Small intestine (tissue), 4 donors: ENCODE measurements around the gene TMEM225B. TPM values are rescaled to one million over a fixed set of nuclear protein-coding genes. Genes with fewer than 3 reads are reported as not detected.

Experiments used
- polyA plus RNA-seq, 4 donors: library from polyadenylated mRNA; stranded (reverse) in 3 of 4; unstranded in 1 of 4; fragments of 200-250 nt in 3 of 4; fragments of 120-200 nt in 1 of 4; gene quantifications; one replicate each; pipeline versions ENCODE4 v1.2.1 to v1.2.3, GENCODE V29; 2013
- donor health status: healthy with polysubstance abuse.
- donor health status: Bipolar disorder and iron deficiency.
- donor health status: healthy.

Gene TMEM225B
- polyA plus RNA-seq, 4 donors = 0.45 to 0.93 TPM; not detected in 2

Other genes with a start within 250 kb of the TMEM225B start
- 100 to 1,000 TPM in 3 of 4 donors, 10 to 100 TPM in 1; 77.9 to 358 (median 316) TPM for gene ARPC1B, start 223.5 kb upstream of the TMEM225B start, polyA plus RNA-seq
- gene PDAP1, start 189.7 kb upstream of the TMEM225B start, polyA plus RNA-seq = 100 to 1,000 TPM in 3 of 4 donors, 10 to 100 TPM in 1; 94.7 to 212 (median 110) TPM
- 100 to 1,000 TPM in 3 of 4 donors, 10 to 100 TPM in 1; 71.9 to 166 (median 132) TPM for gene BUD31, start 189.3 kb upstream of the TMEM225B start, polyA plus RNA-seq
- 1 to 10 TPM; 2.7 to 4.8 (median 3.9) TPM for gene PTCD1, start 159.5 kb upstream of the TMEM225B start, polyA plus RNA-seq
- 10 to 100 TPM; 24.4 to 28.3 (median 26.4) TPM for gene CPSF4, start 159.3 kb upstream of the TMEM225B start, polyA plus RNA-seq
- gene ATP5MF, start 132.1 kb upstream of the TMEM225B start, polyA plus RNA-seq = 1,000 to 10,000 TPM in 3 of 4 donors, 100 to 1,000 TPM in 1; 363 to 3,068 (median 1,492) TPM
- 10 to 100 TPM in 3 of 4 donors, 1 to 10 TPM in 1; 9.7 to 48.1 (median 18.6) TPM for gene ZNF789, start 125.4 kb upstream of the TMEM225B start, polyA plus RNA-seq
- 10 to 100 TPM; 17.4 to 30.0 (median 23.6) TPM for gene ZNF394, start 98.0 kb upstream of the TMEM225B start, polyA plus RNA-seq
- 1 to 10 TPM; 3.8 to 7.9 (median 4.4) TPM for gene ZKSCAN5, start 93.6 kb upstream of the TMEM225B start, polyA plus RNA-seq
- gene FAM200A, start 46.2 kb upstream of the TMEM225B start, polyA plus RNA-seq = 10 to 100 TPM in 1 of 4 donors, 1 to 10 TPM in 3; 2.2 to 10.6 (median 3.9) TPM
- 10 to 100 TPM; 33.7 to 73.7 (median 52.5) TPM for gene ZNF655, start 39.6 kb upstream of the TMEM225B start, polyA plus RNA-seq
- gene ZSCAN25, start 18.7 kb downstream of the TMEM225B start, polyA plus RNA-seq = 10 to 100 TPM in 1 of 4 donors, 1 to 10 TPM in 3; 4.5 to 14.4 (median 5.1) TPM
- 1,000 to 10,000 TPM in 1 of 4 donors, 100 to 1,000 TPM in 2, 10 to 100 TPM in 1; 63.7 to 1,093 (median 419) TPM for gene CYP3A5, start 81.7 kb downstream of the TMEM225B start, polyA plus RNA-seq
- gene CYP3A7, start 136.9 kb downstream of the TMEM225B start, polyA plus RNA-seq = 1 to 10 TPM in 3 of 4 donors, under 1 TPM in 1; 0.45 to 2.9 (median 1.3) TPM
- gene CYP3A4, start 185.9 kb downstream of the TMEM225B start, polyA plus RNA-seq = 100 to 1,000 TPM in 2 of 4 donors, 10 to 100 TPM in 2; 10.4 to 310 (median 97.5) TPM
- gene CYP3A43, start 229.7 kb downstream of the TMEM225B start, polyA plus RNA-seq = under 1 TPM in 1 of 4 donors, not detected in 3; 0.15 TPM